HG03103 (cell line): Measurements from ENCODE around the gene KIR3DL2.
"Not testable (repeated sequence)": the region's sequence is repeated elsewhere in the genome, so short reads cannot be mapped to it uniquely, and the experiment has no call there.

ENCODE experiments used
- ATAC-seq: cut with Tn5 transposase; IDR thresholded peaks from one replicate; pipeline ENCODE4 v1.9.1; 2021; ENCODE audit warnings: low read depth; ENCODE audit not compliant: unreplicated experiment

The KIR3DL2 gene

GRCh38 chr19:54907899-54908298 is 57.7 kb downstream of the KIR3DL2 start:
- ATAC-seq, result not testable (repeated sequence)
